ENCODE measurements around the gene HSD17B11. TPM values are rescaled to one million over a fixed set of nuclear protein-coding genes. Genes with fewer than 3 reads are reported as not detected.
"Not testable (repeated sequence)": the region's sequence is repeated elsewhere in the genome, so short reads cannot be mapped to it uniquely, and the experiment has no call there.

Gene HSD17B11
- total RNA-seq, 1 donor from 2014 or later = 140 TPM

DNA sequence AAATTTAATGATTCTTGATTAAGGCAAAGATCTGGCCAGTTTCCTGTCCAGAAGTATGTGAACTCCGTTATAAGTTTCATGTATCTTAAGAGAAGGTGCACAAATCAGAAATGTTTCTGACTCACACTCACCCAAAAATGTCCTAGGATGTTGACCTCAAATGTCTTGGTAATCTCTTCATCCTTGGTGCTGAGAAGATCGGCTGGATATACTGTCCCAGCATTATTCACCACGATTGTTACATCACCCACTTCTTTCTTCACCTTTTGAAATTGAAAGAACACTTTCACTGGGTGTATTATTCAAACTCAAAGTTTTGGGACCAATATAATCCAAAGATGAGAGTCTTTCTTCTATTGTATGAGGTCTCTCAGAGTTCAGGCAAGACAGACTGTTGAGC, 74.0 kb downstream of the HSD17B11 start:
- intact Hi-C loops (cut with DNase I) = no loop called here
- Histone ChIP-seq H3K9me3 (no peaks in the 10 kb centered on the region), H3K4me1 (no peaks in the 10 kb centered on the region), H3K27me3 (ENCODE audit: low read depth) (no peaks in the 10 kb centered on the region), H3K4me3 (no peak overlapping the region), H3K27ac (no peak overlapping the region), H3K36me3 (no peaks in the 10 kb centered on the region)
- DNase-seq (no peak), ATAC-seq (no peak)
- TF ChIP-seq, protein P1, sequence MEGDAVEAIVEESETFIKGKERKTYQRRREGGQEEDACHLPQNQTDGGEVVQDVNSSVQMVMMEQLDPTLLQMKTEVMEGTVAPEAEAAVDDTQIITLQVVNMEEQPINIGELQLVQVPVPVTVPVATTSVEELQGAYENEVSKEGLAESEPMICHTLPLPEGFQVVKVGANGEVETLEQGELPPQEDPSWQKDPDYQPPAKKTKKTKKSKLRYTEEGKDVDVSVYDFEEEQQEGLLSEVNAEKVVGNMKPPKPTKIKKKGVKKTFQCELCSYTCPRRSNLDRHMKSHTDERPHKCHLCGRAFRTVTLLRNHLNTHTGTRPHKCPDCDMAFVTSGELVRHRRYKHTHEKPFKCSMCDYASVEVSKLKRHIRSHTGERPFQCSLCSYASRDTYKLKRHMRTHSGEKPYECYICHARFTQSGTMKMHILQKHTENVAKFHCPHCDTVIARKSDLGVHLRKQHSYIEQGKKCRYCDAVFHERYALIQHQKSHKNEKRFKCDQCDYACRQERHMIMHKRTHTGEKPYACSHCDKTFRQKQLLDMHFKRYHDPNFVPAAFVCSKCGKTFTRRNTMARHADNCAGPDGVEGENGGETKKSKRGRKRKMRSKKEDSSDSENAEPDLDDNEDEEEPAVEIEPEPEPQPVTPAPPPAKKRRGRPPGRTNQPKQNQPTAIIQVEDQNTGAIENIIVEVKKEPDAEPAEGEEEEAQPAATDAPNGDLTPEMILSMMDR (IDR thresholded peaks at IDR 0.05) = no peak

DNA sequence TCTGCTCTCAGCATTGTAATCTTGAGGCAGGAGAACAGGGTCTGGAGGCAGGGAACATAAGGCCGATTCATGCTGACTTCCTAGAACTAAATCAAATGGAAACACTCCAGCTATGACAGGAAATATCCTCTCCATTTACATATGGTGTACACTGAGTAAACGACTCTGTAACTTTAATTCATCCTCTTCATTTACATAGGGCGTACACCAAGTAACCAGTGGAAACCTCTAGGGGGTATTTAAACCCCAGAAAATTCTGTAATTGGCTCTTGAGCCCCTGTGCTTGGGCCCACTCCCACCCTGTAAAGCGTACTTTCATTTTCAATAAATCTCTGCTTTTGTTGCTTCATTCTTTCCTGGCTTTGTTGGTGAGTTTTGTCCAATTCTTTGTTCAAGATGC, 76.0 kb downstream of the HSD17B11 start:
- H3K4me1 ChIP-seq; ATAC-seq; H3K4me3 ChIP-seq; H3K36me3 ChIP-seq; H3K27ac ChIP-seq; H3K27me3 ChIP-seq (ENCODE audit: low read depth); intact Hi-C loops (cut with DNase I); H3K9me3 ChIP-seq; DNase-seq: not testable (repeated sequence)

- intact Hi-C loops (cut with DNase I) = no loop called here
- TF ChIP-seq, protein P1 (IDR thresholded peaks at IDR 0.05) = no peak
- H3K27ac ChIP-seq = no peak overlapping the region
- H3K27me3 ChIP-seq (ENCODE audit: low read depth) = no peaks in the 10 kb centered on the region
- no peaks in the 10 kb centered on the region for H3K9me3 ChIP-seq
- H3K36me3 ChIP-seq = peaks cover 4% of the 10 kb centered on the region
- no peaks in the 10 kb centered on the region for H3K4me1 ChIP-seq
- ATAC-seq = no peak
- no peak overlapping the region for H3K4me3 ChIP-seq
- no peak for DNase-seq
Observed at GRCh38 chr4:87313756-87314155, 77.2 kb downstream of the HSD17B11 start.

GRCh38 chr4:87311684-87312083, 79.3 kb downstream of the HSD17B11 start:
- TF ChIP-seq, protein P1 (IDR thresholded peaks at IDR 0.05) = no peak
- Histone ChIP-seq H3K27me3 (ENCODE audit: low read depth) (no peaks in the 10 kb centered on the region), H3K36me3 (peaks cover 4% of the 10 kb centered on the region), H3K4me3 (no peak overlapping the region), H3K4me1 (no peaks in the 10 kb centered on the region), H3K27ac (no peak overlapping the region), H3K9me3 (no peaks in the 10 kb centered on the region)
- intact Hi-C loops (cut with DNase I) = no loop called here
- DNase-seq = no peak
- no peak for ATAC-seq

- no peaks in the 10 kb centered on the region for H3K27me3 ChIP-seq (ENCODE audit: low read depth)
- peaks cover 4% of the 10 kb centered on the region for H3K36me3 ChIP-seq
- H3K4me1 ChIP-seq = no peaks in the 10 kb centered on the region
- TF ChIP-seq, protein P1 (IDR thresholded peaks at IDR 0.05) = no peak
- ATAC-seq (no peak), DNase-seq (no peak)
- no peak overlapping the region for H3K4me3 ChIP-seq
- H3K27ac ChIP-seq = no peak overlapping the region
- intact Hi-C loops (cut with DNase I) = no loop called here
- H3K9me3 ChIP-seq = no peaks in the 10 kb centered on the region
Observed at GRCh38 chr4:87310691-87311335, 80.2 kb downstream of the HSD17B11 start.

- Histone ChIP-seq H3K27me3 (ENCODE audit: low read depth) (no peaks in the 10 kb centered on the region), H3K9me3 (no peaks in the 10 kb centered on the region), H3K4me3 (no peak overlapping the region), H3K4me1 (no peaks in the 10 kb centered on the region), H3K36me3 (peaks cover 4% of the 10 kb centered on the region), H3K27ac (no peak overlapping the region)
- ATAC-seq (no peak), DNase-seq (no peak)
- intact Hi-C loops (cut with DNase I) = no loop called here
- TF ChIP-seq, protein P1 (IDR thresholded peaks at IDR 0.05) = no peak
Observed at GRCh38 chr4:87309625-87310024, 81.4 kb downstream of the HSD17B11 start.
